Stimulated activated CD4-positive, alpha-beta T cell treated with anti-CD3 and anti-CD28 coated beads, Interleukin-1b, Interleukin-23, amount 100 ng/mL, for 24 hours (primary cell): ENCODE data around the gene METAP2.
"Not testable (repeated sequence)": the region's sequence is repeated elsewhere in the genome, so short reads cannot be mapped to it uniquely, and the experiment has no call there.

ENCODE experiments used
- DNase-seq, 4 experiments: peaks; one replicate each; pipeline ENCODE4 v3.0.0-alpha.2; 2020; ENCODE audit warnings: low read depth in 4 of 4, low spot score in 1 of 4

METAP2 gene

GRCh38 chr12:95462081-95462480 is 11.9 kb upstream of the METAP2 start:
- no peak for DNase-seq

- DNase-seq = no peak
Measured at GRCh38 chr12:95462551-95462950, 11.4 kb upstream of the METAP2 start.

- DNase-seq = no peak
Measured at GRCh38 chr12:95463050-95463449, 10.9 kb upstream of the METAP2 start.

- not testable (repeated sequence) for DNase-seq
Measured at GRCh38 chr12:95463776-95464175, 10.2 kb upstream of the METAP2 start.

- no peak for DNase-seq
Measured at GRCh38 chr12:95465275-95465674, 8.7 kb upstream of the METAP2 start.

GRCh38 chr12:95470300-95470699 is 3.7 kb upstream of the METAP2 start:
- no peak for DNase-seq

- DNase-seq = peak in 1 of 4 experiments; percentile 7
Measured at GRCh38 chr12:95473231-95473883, 595 bp upstream of the METAP2 start.

- no peak for DNase-seq
Measured at GRCh38 chr12:95474660-95474958, 657 bp downstream of the METAP2 start.

GRCh38 chr12:95480230-95480629 is 6.3 kb downstream of the METAP2 start:
- DNase-seq = no peak

GRCh38 chr12:95481072-95481471 is 7.1 kb downstream of the METAP2 start:
- DNase-seq = no peak

GRCh38 chr12:95481888-95482287 is 7.9 kb downstream of the METAP2 start:
- DNase-seq = no peak

- DNase-seq = not testable (repeated sequence)
Measured at GRCh38 chr12:95482564-95482963, 8.6 kb downstream of the METAP2 start.

GRCh38 chr12:95484524-95484923 is 10.6 kb downstream of the METAP2 start:
- no peak for DNase-seq

- DNase-seq = no peak
Measured at GRCh38 chr12:95487024-95487423, 13.1 kb downstream of the METAP2 start.

- DNase-seq = no peak
Measured at GRCh38 chr12:95492462-95492861, 18.5 kb downstream of the METAP2 start.

GRCh38 chr12:95494888-95495287 is 20.9 kb downstream of the METAP2 start:
- no peak for DNase-seq

GRCh38 chr12:95495433-95495832 is 21.5 kb downstream of the METAP2 start:
- no peak for DNase-seq

GRCh38 chr12:95497031-95497430 is 23.1 kb downstream of the METAP2 start:
- no peak for DNase-seq

GRCh38 chr12:95498968-95499367 is 25.0 kb downstream of the METAP2 start:
- DNase-seq = no peak

GRCh38 chr12:95499772-95500171 is 25.8 kb downstream of the METAP2 start:
- no peak for DNase-seq

- no peak for DNase-seq
Measured at GRCh38 chr12:95504140-95504539, 30.2 kb downstream of the METAP2 start.

- no peak for DNase-seq
Measured at GRCh38 chr12:95505039-95505438, 31.1 kb downstream of the METAP2 start.

GRCh38 chr12:95506707-95507523 is 33.0 kb downstream of the METAP2 start:
- DNase-seq = no peak
